Omental fat pad (tissue), 4 donors: ENCODE measurements around the gene ZBTB5. TPM values are rescaled to one million over a fixed set of nuclear protein-coding genes. Genes with fewer than 3 reads are reported as not detected.
"Not testable (repeated sequence)": the region's sequence is repeated elsewhere in the genome, so short reads cannot be mapped to it uniquely, and the experiment has no call there.

Experiments used
- ATAC-seq: fragments of 150-250 bp; one replicate; pipeline ENCODE4 v1.9.1; 2016; ENCODE audit warnings: mild to moderate bottlenecking, moderate library complexity; ENCODE audit not compliant: low FRiP score
- DNase-seq: peaks from one replicate; pipeline ENCODE4 v3.0.0-alpha.2; 2019; ENCODE audit warnings: low spot score
- CTCF ChIP-seq, 3 donors: fragments of 450-650 bp; IDR thresholded peaks; one replicate each; pipeline ENCODE4 v1.5.1; 2016 to 2017; ENCODE audit warnings: antibody characterized with exemption in 3 of 3, mild to moderate bottlenecking in 3 of 3, moderate library complexity in 2 of 3
- total RNA-seq, 4 donors: library from RNA; depleted of rRNA; stranded (reverse); fragments of >200 nt; gene quantifications; one replicate each; pipeline ENCODE4 v1.1.0, GENCODE V29; 2016

The ZBTB5 gene
- total RNA-seq, 4 donors from 2014 or later = 7.4 to 8.7 (median 7.8) TPM

GRCh38 chr9:37429441-37430285 is 35.6 kb downstream of the ZBTB5 start:
- ATAC-seq (no peak), DNase-seq (no peak)
- no peak for TF ChIP-seq CTCF (IDR thresholded peaks at IDR 0.05)

- no peak for ATAC-seq
- no peak for DNase-seq
These were observed 36.9 kb downstream of the ZBTB5 start for GRCh38 chr9:37428345-37428744.

GRCh38 chr9:37426846-37427245 is 38.4 kb downstream of the ZBTB5 start:
- DNase-seq = no peak
- TF ChIP-seq CTCF (IDR thresholded peaks at IDR 0.05) = no peak
- no peak for ATAC-seq

More at GRCh38 chr9:37428345-37428744, 36.9 kb downstream of the ZBTB5 start:
- TF ChIP-seq CTCF (IDR thresholded peaks at IDR 0.05) = no peak

- ATAC-seq, DNase-seq: not testable (repeated sequence)
These were observed 38.8 kb downstream of the ZBTB5 start for GRCh38 chr9:37426431-37426830.

- ATAC-seq (no peak), DNase-seq (no peak)
- TF ChIP-seq CTCF (IDR thresholded peaks at IDR 0.05) = no peak
These were observed 39.9 kb downstream of the ZBTB5 start for GRCh38 chr9:37425298-37425752.

- ATAC-seq = no peak
- TF ChIP-seq CTCF (IDR thresholded peaks at IDR 0.05) = no peak
- no peak for DNase-seq
These were observed 40.5 kb downstream of the ZBTB5 start for GRCh38 chr9:37424686-37425297.

- DNase-seq = no peak
These were observed 41.0 kb downstream of the ZBTB5 start for GRCh38 chr9:37424204-37424685.

More at GRCh38 chr9:37424204-37424685, 41.0 kb downstream of the ZBTB5 start:
- no peak for TF ChIP-seq CTCF (IDR thresholded peaks at IDR 0.05)
- no peak for ATAC-seq
